Muscle layer of colon (tissue), 2 donors: ENCODE measurements around the gene POLR3K.

Experiments
- H3K27ac ChIP-seq: one replicate; pipeline ENCODE4 v1.7.0; 2013; ENCODE audit warnings: low read depth, mild to moderate bottlenecking, low read length, moderate library complexity
- H3K27me3 ChIP-seq, 2 donors: one replicate each; pipeline ENCODE4 v1.7.0; 2013; ENCODE audit warnings: low read length in 2 of 2, mild to moderate bottlenecking in 2 of 2; ENCODE audit not compliant: insufficient read depth in 2 of 2, control insufficient read depth in 1 of 2
- H3K36me3 ChIP-seq: one replicate; pipeline ENCODE4 v1.7.0; 2013; ENCODE audit warnings: mild to moderate bottlenecking, low read length; ENCODE audit not compliant: insufficient read depth
- H3K4me1 ChIP-seq: one replicate; pipeline ENCODE4 v1.7.0; 2013; ENCODE audit warnings: mild to moderate bottlenecking, low read length; ENCODE audit not compliant: insufficient read depth
- H3K4me3 ChIP-seq, 2 donors: one replicate each; pipeline ENCODE4 v1.7.0; 2013; ENCODE audit warnings: low read length in 2 of 2, low read depth in 1 of 2, mild to moderate bottlenecking in 1 of 2, moderate library complexity in 1 of 2
- H3K9ac ChIP-seq: one replicate; pipeline ENCODE4 v1.7.0; 2013; ENCODE audit warnings: low read length
- H3K9me3 ChIP-seq: one replicate; pipeline ENCODE4 v1.7.0; 2013; ENCODE audit warnings: mild to moderate bottlenecking, low read length
- donor health status: abdominal sarcoma.
- donor health status: Adenocarcinoma of cecum.

The POLR3K gene

DNA sequence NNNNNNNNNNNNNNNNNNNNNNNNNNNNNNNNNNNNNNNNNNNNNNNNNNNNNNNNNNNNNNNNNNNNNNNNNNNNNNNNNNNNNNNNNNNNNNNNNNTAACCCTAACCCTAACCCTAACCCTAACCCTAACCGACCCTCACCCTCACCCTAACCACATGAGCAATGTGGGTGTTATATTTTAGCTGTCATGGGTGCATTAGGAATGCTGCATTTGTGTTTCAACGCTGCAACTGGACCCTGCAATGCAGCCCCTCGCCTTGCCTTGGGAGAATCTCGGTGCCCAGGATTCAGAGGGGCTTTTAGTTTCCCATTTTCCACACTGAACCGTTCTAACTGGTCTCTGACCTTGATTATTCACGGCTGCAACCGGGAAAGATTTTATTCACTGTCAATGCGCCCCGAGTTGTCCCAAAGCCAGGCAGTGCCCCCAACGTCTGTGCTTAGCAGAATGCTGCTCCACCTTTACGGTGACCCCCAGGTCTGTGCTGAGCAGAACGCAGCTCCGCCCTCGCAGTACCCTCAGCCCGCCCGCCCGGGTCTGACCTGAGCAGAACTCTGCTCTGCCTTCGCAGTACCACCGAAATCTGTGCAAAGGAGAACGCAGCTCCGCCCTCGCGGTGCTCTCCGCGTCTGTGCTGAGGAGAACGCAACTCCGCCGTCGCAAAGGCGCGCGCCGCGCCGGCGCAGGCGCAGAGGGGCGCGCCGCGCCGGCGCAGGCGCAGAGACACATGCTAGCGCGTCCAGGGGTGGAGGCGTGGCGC is 43.3 kb downstream of the POLR3K start:
- no peaks in the 10 kb centered on the region for H3K4me1 ChIP-seq
- no peak overlapping the region for H3K27ac ChIP-seq

More for the DNA sequence above, 43.3 kb downstream of the POLR3K start:
- no peak overlapping the region for H3K4me3 ChIP-seq
- no peaks in the 10 kb centered on the region for H3K27me3 ChIP-seq
- H3K9me3 ChIP-seq, result no peaks in the 10 kb centered on the region
- H3K9ac ChIP-seq, result no peak overlapping the region
- no peaks in the 10 kb centered on the region for H3K36me3 ChIP-seq
